ENCODE results near the gene PNMA8A. TPM values are rescaled to one million over a fixed set of nuclear protein-coding genes. Genes with fewer than 3 reads are reported as not detected.

The PNMA8A gene
- total RNA-seq, 5 donors from 2014 or later (not counting 1 experiment from before 2014, with no cell fraction given), result 0.15 to 1.1 (median 0.43) TPM; not detected in 2

DNA sequence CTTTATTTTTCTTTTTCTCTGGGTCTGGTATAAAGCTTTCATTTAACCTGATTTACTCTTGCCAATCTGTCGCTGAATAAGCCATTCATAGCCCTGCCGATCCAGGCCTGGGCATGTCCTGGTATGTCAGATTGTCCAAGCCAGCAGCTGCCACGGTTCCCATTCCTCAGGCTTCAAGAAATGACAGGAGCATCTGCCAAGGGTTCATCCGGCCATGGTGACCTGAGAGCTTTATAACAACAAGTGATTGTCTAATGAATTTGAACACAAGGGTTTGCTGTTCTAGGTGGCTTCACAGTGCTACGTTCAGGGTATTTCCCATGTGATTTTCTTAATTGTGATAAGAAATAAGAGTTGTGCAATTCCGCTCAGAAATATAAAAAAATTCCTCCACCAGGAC lies 20.0 kb downstream of the PNMA8A start:
- Histone ChIP-seq H3K9me3 (no peaks in the 10 kb centered on the region), H3K4me1 (ENCODE audit: control insufficient read depth in 1 of 2, extremely low read depth in 1 of 2, insufficient read depth in 2 of 2, low read length in 2 of 2) (no peaks in the 10 kb centered on the region), H3K36me3 (ENCODE audit: control insufficient read depth in 2 of 2, extremely low read depth in 1 of 2, insufficient read depth in 1 of 2, low read length in 1 of 2) (no peaks in the 10 kb centered on the region), H3K4me3 (ENCODE audit: control insufficient read depth in 1 of 2, extremely low read depth in 1 of 2, low read length in 1 of 2) (no peak overlapping the region), H3K27me3 (replicated peaks in 1 of 2; ENCODE audit: control insufficient read depth in 2 of 2, extremely low read depth in 1 of 2, insufficient read depth in 2 of 2, low read length in 1 of 2) (peaks cover 0 to 23% of the 10 kb centered on the region in 2 experiments), H3K27ac (ENCODE audit: low read length) (no peak overlapping the region)
- WGBS (ENCODE audit: insufficient coverage), result 82% methylated on average over 4 of the region's 6 CpGs
- peaks cover 3% of the 10 kb centered on the region for H3K36me3 Mint-ChIP-seq
- H3K27ac Mint-ChIP-seq, result no peak overlapping the region
- POLR2A ChIA-PET, result no interaction called here
- DNase-seq (no peak), ATAC-seq (replicated peaks in 1 of 4) (no peak)
- H3K9me3 Mint-ChIP-seq, result peaks cover 7 to 8% (median 8%) of the 10 kb centered on the region in 3 donors
- no peaks in the 10 kb centered on the region for H3K4me1 Mint-ChIP-seq
- CTCF ChIA-PET, result no interaction called here
- H3K4me3 Mint-ChIP-seq, result no peak overlapping the region
- peaks cover 26 to 32% of the 10 kb centered on the region in 2 donors for H3K27me3 Mint-ChIP-seq

DNA sequence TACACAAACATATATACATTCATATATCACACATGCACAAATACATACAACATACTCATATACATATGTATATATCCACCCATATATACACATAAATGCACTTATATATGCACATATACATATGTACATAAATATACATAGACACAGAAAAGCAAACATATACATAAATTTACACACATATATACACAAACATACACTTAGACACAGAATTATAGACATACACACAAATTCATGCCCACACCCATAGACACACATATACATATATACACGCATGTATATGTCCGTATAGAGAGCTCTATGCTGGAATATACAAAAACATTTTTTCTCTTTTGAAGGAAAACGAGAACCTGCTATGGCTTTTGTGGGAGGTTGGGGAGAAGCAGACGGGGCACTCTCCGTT lies 20.6 kb downstream of the PNMA8A start:
- Mint-ChIP-seq H3K36me3 (peaks cover 3% of the 10 kb centered on the region), H3K9me3 (peaks cover 7 to 8% (median 8%) of the 10 kb centered on the region in 3 donors), H3K4me3 (no peak overlapping the region), H3K27ac (no peak overlapping the region), H3K4me1 (no peaks in the 10 kb centered on the region), H3K27me3 (peaks cover 25 to 33% of the 10 kb centered on the region in 2 donors)
- DNase-seq (no peak), ATAC-seq (replicated peaks in 1 of 4) (no peak)
- H3K4me3 ChIP-seq (ENCODE audit: control insufficient read depth in 1 of 2, extremely low read depth in 1 of 2, low read length in 1 of 2), result no peak overlapping the region
- peaks cover 0 to 22% of the 10 kb centered on the region in 2 experiments for H3K27me3 ChIP-seq (replicated peaks in 1 of 2; ENCODE audit: control insufficient read depth in 2 of 2, extremely low read depth in 1 of 2, insufficient read depth in 2 of 2, low read length in 1 of 2)
- H3K9me3 ChIP-seq, result no peaks in the 10 kb centered on the region
- ChIA-PET CTCF (interaction anchor here in 1 of 2 donors (1.4 kb wide), 1 partner anchor 9 kb away, joined by 7 read pairs; no protein-coding TSS in a partner anchor), POLR2A (no interaction called here)
- no peak overlapping the region for H3K27ac ChIP-seq (ENCODE audit: low read length)
- WGBS (ENCODE audit: insufficient coverage), result no CpG with 5 or more reads among the region's 5 CpGs
- H3K4me1 ChIP-seq (ENCODE audit: control insufficient read depth in 1 of 2, extremely low read depth in 1 of 2, insufficient read depth in 2 of 2, low read length in 2 of 2), result no peaks in the 10 kb centered on the region
- H3K36me3 ChIP-seq (ENCODE audit: control insufficient read depth in 2 of 2, extremely low read depth in 1 of 2, insufficient read depth in 1 of 2, low read length in 1 of 2), result no peaks in the 10 kb centered on the region

DNA sequence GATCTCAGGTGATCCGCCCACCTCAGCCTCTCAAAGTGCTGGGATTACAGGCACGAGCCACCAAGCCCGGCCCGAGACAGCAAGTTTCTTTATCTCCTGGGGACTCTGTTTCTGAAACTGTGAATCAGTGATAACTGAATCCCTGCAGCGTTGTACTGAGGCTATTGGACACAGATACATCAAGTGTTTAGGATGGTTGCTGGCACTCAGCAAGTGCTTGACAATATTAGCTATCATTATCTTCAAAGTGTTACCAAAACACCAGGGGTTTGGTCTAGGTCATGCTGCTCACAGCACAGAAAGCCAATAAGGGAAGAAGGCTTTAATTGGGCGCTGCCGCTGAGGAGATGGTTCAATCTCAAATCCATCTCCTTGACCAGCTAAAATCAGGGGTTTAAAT lies 22.1 kb downstream of the PNMA8A start:
- ATAC-seq (replicated peaks in 1 of 4) (no peak), DNase-seq (no peak)
- H3K27me3 ChIP-seq (replicated peaks in 1 of 2; ENCODE audit: control insufficient read depth in 2 of 2, extremely low read depth in 1 of 2, insufficient read depth in 2 of 2, low read length in 1 of 2), result peaks cover 0 to 15% of the 10 kb centered on the region in 2 experiments
- POLR2A ChIA-PET, result no interaction called here
- H3K4me1 ChIP-seq (ENCODE audit: control insufficient read depth in 1 of 2, extremely low read depth in 1 of 2, insufficient read depth in 2 of 2, low read length in 2 of 2), result no peaks in the 10 kb centered on the region
- no peak overlapping the region for H3K4me3 ChIP-seq (ENCODE audit: control insufficient read depth in 1 of 2, extremely low read depth in 1 of 2, low read length in 1 of 2)
- Mint-ChIP-seq H3K36me3 (peaks cover 3% of the 10 kb centered on the region), H3K4me1 (no peaks in the 10 kb centered on the region), H3K27ac (no peak overlapping the region), H3K4me3 (no peak overlapping the region), H3K27me3 (peaks cover 13 to 25% of the 10 kb centered on the region in 2 donors), H3K9me3 (peaks cover 7 to 8% (median 8%) of the 10 kb centered on the region in 3 donors)
- H3K9me3 ChIP-seq, result no peaks in the 10 kb centered on the region
- no peaks in the 10 kb centered on the region for H3K36me3 ChIP-seq (ENCODE audit: control insufficient read depth in 2 of 2, extremely low read depth in 1 of 2, insufficient read depth in 1 of 2, low read length in 1 of 2)
- CTCF ChIA-PET, result interaction anchor here in 1 of 2 donors (0.6 to 1.4 kb wide), 2 partner anchors 10 to 295 kb away, joined by 3 to 7 read pairs; no protein-coding TSS in a partner anchor
- H3K27ac ChIP-seq (ENCODE audit: low read length), result no peak overlapping the region
- 63% methylated on average over 4 of the region's 7 CpGs for WGBS (ENCODE audit: insufficient coverage)

DNA sequence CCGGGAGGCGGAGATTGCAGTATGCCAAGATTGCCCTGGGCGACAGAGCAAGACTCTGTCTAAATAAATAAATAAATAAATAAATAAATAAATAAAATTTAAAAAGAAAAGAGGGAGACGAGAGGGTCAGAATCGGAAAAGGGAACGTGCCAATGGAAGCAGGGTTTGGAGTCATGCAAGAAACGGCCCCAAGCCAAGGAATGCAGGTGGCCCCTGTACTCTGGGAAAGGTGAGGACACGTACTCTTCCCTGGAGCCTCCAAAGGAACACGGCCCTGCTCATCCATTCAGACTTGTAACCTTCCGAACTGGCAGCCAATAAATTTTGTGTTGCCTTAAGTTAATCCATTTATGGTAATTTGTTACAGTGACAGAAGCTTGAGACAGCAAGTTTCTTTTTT lies 22.8 kb downstream of the PNMA8A start:
- 80% methylated on average over 5 of the region's 10 CpGs for WGBS (ENCODE audit: insufficient coverage)
- H3K27me3 ChIP-seq (replicated peaks in 1 of 2; ENCODE audit: control insufficient read depth in 2 of 2, extremely low read depth in 1 of 2, insufficient read depth in 2 of 2, low read length in 1 of 2), result peaks cover 0 to 15% of the 10 kb centered on the region in 2 experiments
- ATAC-seq (replicated peaks in 1 of 4), result no peak

DNA sequence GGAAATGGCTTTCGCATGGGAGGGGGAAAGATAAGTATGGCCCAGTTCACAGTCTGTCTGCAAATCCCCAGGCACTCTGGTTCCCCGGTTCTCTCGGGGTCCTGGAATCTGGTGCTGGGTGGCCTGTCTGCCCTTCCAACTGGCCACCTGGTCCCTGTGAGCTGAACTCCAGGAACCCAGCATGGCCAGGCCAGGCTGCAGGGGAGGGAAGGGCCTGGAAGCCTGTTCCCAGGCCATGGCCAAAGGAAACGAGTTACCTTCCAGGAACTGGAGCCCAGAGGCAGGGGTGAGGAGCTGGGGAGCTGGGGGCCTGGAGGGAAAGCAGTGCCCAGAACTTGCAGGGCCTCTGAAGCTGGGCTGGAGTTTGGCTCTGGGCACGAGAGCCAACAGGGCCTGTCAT lies 23.5 kb downstream of the PNMA8A start:
- Histone ChIP-seq H3K27ac (ENCODE audit: low read length) (no peak overlapping the region), H3K4me3 (ENCODE audit: control insufficient read depth in 1 of 2, extremely low read depth in 1 of 2, low read length in 1 of 2) (no peak overlapping the region), H3K27me3 (replicated peaks in 1 of 2; ENCODE audit: control insufficient read depth in 2 of 2, extremely low read depth in 1 of 2, insufficient read depth in 2 of 2, low read length in 1 of 2) (peaks cover 0 to 15% of the 10 kb centered on the region in 2 experiments), H3K36me3 (ENCODE audit: control insufficient read depth in 2 of 2, extremely low read depth in 1 of 2, insufficient read depth in 1 of 2, low read length in 1 of 2) (no peaks in the 10 kb centered on the region), H3K4me1 (ENCODE audit: control insufficient read depth in 1 of 2, extremely low read depth in 1 of 2, insufficient read depth in 2 of 2, low read length in 2 of 2) (no peaks in the 10 kb centered on the region), H3K9me3 (no peaks in the 10 kb centered on the region)
- ATAC-seq (replicated peaks in 1 of 4) (no peak), DNase-seq (no peak)
- Mint-ChIP-seq H3K27ac (no peak overlapping the region), H3K27me3 (peaks cover 11 to 20% of the 10 kb centered on the region in 2 donors), H3K9me3 (peaks cover 7 to 8% (median 8%) of the 10 kb centered on the region in 3 donors), H3K4me1 (peaks cover 0 to 4% (median 0%) of the 10 kb centered on the region in 3 donors), H3K36me3 (peaks cover 3% of the 10 kb centered on the region), H3K4me3 (no peak overlapping the region)
- ChIA-PET POLR2A (no interaction called here), CTCF (interaction anchor here in 1 of 2 donors (1.0 kb wide), 1 partner anchor 11 kb away, joined by 4 read pairs; no protein-coding TSS in a partner anchor)
- WGBS (ENCODE audit: insufficient coverage), result 66% methylated on average over 3 of the region's 5 CpGs

More for the DNA sequence above, 22.8 kb downstream of the PNMA8A start:
- CTCF ChIA-PET, result interaction anchor here in 1 of 2 donors (0.6 to 1.0 kb wide), 3 partner anchors 12 to 294 kb away, joined by 3 to 4 read pairs (median 4); no protein-coding TSS in a partner anchor
- Histone ChIP-seq H3K4me3 (ENCODE audit: control insufficient read depth in 1 of 2, extremely low read depth in 1 of 2, low read length in 1 of 2) (no peak overlapping the region), H3K36me3 (ENCODE audit: control insufficient read depth in 2 of 2, extremely low read depth in 1 of 2, insufficient read depth in 1 of 2, low read length in 1 of 2) (no peaks in the 10 kb centered on the region), H3K4me1 (ENCODE audit: control insufficient read depth in 1 of 2, extremely low read depth in 1 of 2, insufficient read depth in 2 of 2, low read length in 2 of 2) (no peaks in the 10 kb centered on the region), H3K27ac (ENCODE audit: low read length) (no peak overlapping the region), H3K9me3 (no peaks in the 10 kb centered on the region)
- DNase-seq, result no peak
- Mint-ChIP-seq H3K27ac (no peak overlapping the region), H3K4me3 (no peak overlapping the region), H3K4me1 (no peaks in the 10 kb centered on the region), H3K27me3 (peaks cover 11 to 24% of the 10 kb centered on the region in 2 donors), H3K9me3 (peaks cover 7 to 8% (median 8%) of the 10 kb centered on the region in 3 donors), H3K36me3 (peaks cover 3% of the 10 kb centered on the region)
- POLR2A ChIA-PET, result no interaction called here

DNA sequence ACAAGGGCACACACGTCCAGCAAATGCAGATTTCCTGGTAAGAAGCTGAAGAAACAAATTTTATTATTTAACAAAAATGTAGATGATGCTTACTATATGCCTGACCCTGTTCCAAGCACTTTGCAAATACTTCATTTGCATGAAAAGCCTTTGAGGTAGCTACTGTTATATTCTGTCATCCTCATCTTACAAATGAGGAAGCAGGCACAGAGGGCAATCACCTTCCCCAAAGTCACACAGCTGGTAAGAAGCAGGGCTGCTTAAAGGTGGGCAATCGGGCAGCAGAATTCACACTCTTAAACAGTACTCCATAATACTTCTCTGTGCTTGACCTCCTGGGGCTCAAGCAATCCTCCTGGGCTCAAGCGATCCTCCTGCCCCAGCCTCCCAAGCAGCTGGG lies 24.4 kb downstream of the PNMA8A start:
- CTCF ChIA-PET, result interaction anchor here in 1 of 2 donors (0.7 kb wide), 1 partner anchor 26 kb away, joined by 3 read pairs; no protein-coding TSS in a partner anchor
- ATAC-seq (replicated peaks in 1 of 4) (no peak), DNase-seq (no peak)
- H3K36me3 Mint-ChIP-seq, result peaks cover 3% of the 10 kb centered on the region
- peaks cover 7 to 8% (median 8%) of the 10 kb centered on the region in 3 donors for H3K9me3 Mint-ChIP-seq
- POLR2A ChIA-PET, result no interaction called here
- H3K27ac Mint-ChIP-seq, result no peak overlapping the region
- no CpG with 5 or more reads among the region's 3 CpGs for WGBS (ENCODE audit: insufficient coverage)
- H3K27me3 Mint-ChIP-seq, result peaks cover 11 to 17% of the 10 kb centered on the region in 2 donors
- Histone ChIP-seq H3K27me3 (replicated peaks in 1 of 2; ENCODE audit: control insufficient read depth in 2 of 2, extremely low read depth in 1 of 2, insufficient read depth in 2 of 2, low read length in 1 of 2) (peaks cover 0 to 15% of the 10 kb centered on the region in 2 experiments), H3K4me1 (ENCODE audit: control insufficient read depth in 1 of 2, extremely low read depth in 1 of 2, insufficient read depth in 2 of 2, low read length in 2 of 2) (no peaks in the 10 kb centered on the region), H3K27ac (ENCODE audit: low read length) (no peak overlapping the region), H3K36me3 (ENCODE audit: control insufficient read depth in 2 of 2, extremely low read depth in 1 of 2, insufficient read depth in 1 of 2, low read length in 1 of 2) (no peaks in the 10 kb centered on the region), H3K9me3 (no peaks in the 10 kb centered on the region), H3K4me3 (ENCODE audit: control insufficient read depth in 1 of 2, extremely low read depth in 1 of 2, low read length in 1 of 2) (no peak overlapping the region)
- H3K4me1 Mint-ChIP-seq, result peaks cover 0 to 4% (median 0%) of the 10 kb centered on the region in 3 donors
- H3K4me3 Mint-ChIP-seq, result no peak overlapping the region

Data from T-cell (primary cell).